HepG2 (cell line): Measurements from ENCODE around the gene GSTA1. TPM values are rescaled to one million over a fixed set of nuclear protein-coding genes. Genes with fewer than 3 reads are reported as not detected.
A peak's percentile ranks its signal among the peaks of the same experiment; 100 is the strongest.

Experiments used
- CCAR2 ChIP-seq: fragments of 200-400 bp; formaldehyde crosslinking; optimal IDR thresholded peaks from 2 replicates; pipeline ENCODE3; 2018; ENCODE audit warnings: low read depth, mild to moderate bottlenecking, low read length, moderate library complexity
- ERF ChIP-seq: IDR thresholded peaks from 2 replicates; pipeline ENCODE4 v1.6.1; 2018; ENCODE audit warnings: missing biosample characterization, missing genetic modification reagents
- GFI1 ChIP-seq: sonication (generic); formaldehyde crosslinking; IDR thresholded peaks from 2 replicates; pipeline ENCODE4 v1.5.0; 2020; ENCODE audit warnings: missing genetic modification reagents, mild to moderate bottlenecking, borderline replicate concordance
- HMG20A ChIP-seq: IDR thresholded peaks from 2 replicates; pipeline ENCODE4 v1.6.1; 2016; ENCODE audit warnings: borderline replicate concordance
- HMGA1 ChIP-seq: sonication (generic); formaldehyde crosslinking; conservative IDR thresholded peaks from 2 replicates; pipeline ENCODE4 v1.4.0; 2020; ENCODE audit warnings: missing genetic modification reagents
- HOMEZ ChIP-seq: IDR thresholded peaks from 2 replicates; pipeline ENCODE4 v1.6.1; 2016; ENCODE audit warnings: low read depth
- MIER3 ChIP-seq: IDR thresholded peaks from 2 replicates; pipeline ENCODE4 v1.6.1; 2016; ENCODE audit warnings: missing compliant biosample characterization, borderline replicate concordance
- MTF2 ChIP-seq: sonication (generic); formaldehyde crosslinking; IDR thresholded peaks from 2 replicates; pipeline ENCODE4 v1.5.0; 2020; ENCODE audit warnings: missing genetic modification reagents, borderline replicate concordance
- NFYB ChIP-seq: sonication (generic); formaldehyde crosslinking; IDR thresholded peaks from 2 replicates; pipeline ENCODE4 v1.4.0; 2020; ENCODE audit warnings: missing genetic modification reagents
- NKX3-1 ChIP-seq: sonication (generic); formaldehyde crosslinking; IDR thresholded peaks from 2 replicates; pipeline ENCODE4 v1.5.0; 2020; ENCODE audit warnings: missing genetic modification reagents
- PTBP1 ChIP-seq: fragments of 200-400 bp; formaldehyde crosslinking; IDR thresholded peaks from 2 replicates; pipeline ENCODE4 v1.6.1; 2018; ENCODE audit warnings: low read length, low read depth; ENCODE audit not compliant: poor library complexity, severe bottlenecking
- RBM39 ChIP-seq: fragments of 200-400 bp; formaldehyde crosslinking; IDR thresholded peaks from one replicate; pipeline ENCODE4 v1.6.1; 2018; ENCODE audit warnings: antibody characterized with exemption, mild to moderate bottlenecking, low read depth, low read length; ENCODE audit not compliant: poor library complexity, severe bottlenecking
- STAT6 ChIP-seq: sonication (generic); formaldehyde crosslinking; IDR thresholded peaks from 2 replicates; pipeline ENCODE4 v1.4.0; 2020; ENCODE audit warnings: missing genetic modification reagents, mild to moderate bottlenecking, borderline replicate concordance
- ZFP82 ChIP-seq: sonication (generic); formaldehyde crosslinking; IDR thresholded peaks from 2 replicates; pipeline ENCODE4 v1.5.1; 2020; ENCODE audit warnings: mild to moderate bottlenecking, missing genetic modification reagents, borderline replicate concordance
- ZNF512 ChIP-seq: sonication (generic); formaldehyde crosslinking; IDR thresholded peaks from 2 replicates; pipeline ENCODE4 v1.4.0; 2020; ENCODE audit warnings: mild to moderate bottlenecking, missing genetic modification reagents
- ZNF597 ChIP-seq: sonication (generic); formaldehyde crosslinking; IDR thresholded peaks from 2 replicates; pipeline ENCODE4 v1.5.0; 2020; ENCODE audit warnings: missing genetic modification reagents
- ZUFSP ChIP-seq: sonication (generic); formaldehyde crosslinking; IDR thresholded peaks from 2 replicates; pipeline ENCODE4 v1.9.0; 2021; ENCODE audit warnings: missing genetic modification reagents, mild to moderate bottlenecking, borderline replicate concordance
- polyA plus RNA-seq, 8 experiments: library from polyadenylated mRNA; depleted of rRNA in 3 of 8; stranded (reverse) in 7 of 8; unstranded in 1 of 8; fragments of >200 nt; fragmentation: Illumina TruSeq in 4 of 8; extraction: Trizol in 4 of 8; gene quantifications; 2 replicates each; pipeline versions ENCODE4 v1.2.1 to v1.2.3, GENCODE V29; 2011 to 2016; ENCODE audit warnings: low read depth in 4 of 8, missing spikeins in 1 of 8, mixed read lengths in 1 of 8; ENCODE audit not compliant: insufficient read depth in 1 of 8
- total RNA-seq, 5 experiments: library from RNA; depleted of rRNA; stranded (reverse); fragments of >200 nt; fragmentation: Illumina TruSeq; extraction: Trizol; gene quantifications; 2 replicates each; pipeline ENCODE4 v1.2.3, GENCODE V29; 2016; ENCODE audit warnings: low read depth in 1 of 5

The GSTA1 gene
- total and polyA plus RNA-seq, 2 of the 13 experiments (the other 11 are each of a cell fraction or from before 2014, with no cell fraction given): 6.2 to 282 TPM

GRCh38 chr6:52815167-52816092 is 11.8 kb upstream of the GSTA1 start (continued):
- 0 out of 2 replicates have a peak, but pooled peaks have one; percentile 25 for TF ChIP-seq HOMEZ (CRISPR knock-in tag)
- TF ChIP-seq ZUFSP (CRISPR knock-in tag): no peak
- TF ChIP-seq MTF2 (CRISPR knock-in tag): no peak
- TF ChIP-seq HMGA1 (CRISPR knock-in tag): no peak
- TF ChIP-seq HMG20A (CRISPR knock-in tag): no peak; the same call in none of the 2 replicates
- 0 out of 2 replicates have a peak, but pooled peaks have one; percentile 34 for TF ChIP-seq ZNF597 (CRISPR knock-in tag)
- TF ChIP-seq NFYB (CRISPR knock-in tag): no peak
- TF ChIP-seq ZFP82 (CRISPR knock-in tag): no peak
- peak; percentile 67; the same call in 1 of the 2 replicates for TF ChIP-seq STAT6 (CRISPR knock-in tag)
- no peak for TF ChIP-seq ZNF512 (CRISPR knock-in tag)
- no peak for TF ChIP-seq PTBP1
- TF ChIP-seq GFI1 (CRISPR knock-in tag): no peak
- TF ChIP-seq MIER3 (CRISPR knock-in tag): no peak; the same call in 1 of the 2 replicates
- TF ChIP-seq NKX3-1 (CRISPR knock-in tag): 0 out of 2 replicates have a peak, but pooled peaks have one; percentile 65
- no peak; the same call in 1 of the 2 replicates for TF ChIP-seq ERF (CRISPR knock-in tag)
- no peak for TF ChIP-seq CCAR2
- TF ChIP-seq RBM39: no peak
